ENCODE measurements around the gene PLEKHF1.
"Not testable (repeated sequence)": the region's sequence is repeated elsewhere in the genome, so short reads cannot be mapped to it uniquely, and the experiment has no call there.

PLEKHF1 gene

DNA sequence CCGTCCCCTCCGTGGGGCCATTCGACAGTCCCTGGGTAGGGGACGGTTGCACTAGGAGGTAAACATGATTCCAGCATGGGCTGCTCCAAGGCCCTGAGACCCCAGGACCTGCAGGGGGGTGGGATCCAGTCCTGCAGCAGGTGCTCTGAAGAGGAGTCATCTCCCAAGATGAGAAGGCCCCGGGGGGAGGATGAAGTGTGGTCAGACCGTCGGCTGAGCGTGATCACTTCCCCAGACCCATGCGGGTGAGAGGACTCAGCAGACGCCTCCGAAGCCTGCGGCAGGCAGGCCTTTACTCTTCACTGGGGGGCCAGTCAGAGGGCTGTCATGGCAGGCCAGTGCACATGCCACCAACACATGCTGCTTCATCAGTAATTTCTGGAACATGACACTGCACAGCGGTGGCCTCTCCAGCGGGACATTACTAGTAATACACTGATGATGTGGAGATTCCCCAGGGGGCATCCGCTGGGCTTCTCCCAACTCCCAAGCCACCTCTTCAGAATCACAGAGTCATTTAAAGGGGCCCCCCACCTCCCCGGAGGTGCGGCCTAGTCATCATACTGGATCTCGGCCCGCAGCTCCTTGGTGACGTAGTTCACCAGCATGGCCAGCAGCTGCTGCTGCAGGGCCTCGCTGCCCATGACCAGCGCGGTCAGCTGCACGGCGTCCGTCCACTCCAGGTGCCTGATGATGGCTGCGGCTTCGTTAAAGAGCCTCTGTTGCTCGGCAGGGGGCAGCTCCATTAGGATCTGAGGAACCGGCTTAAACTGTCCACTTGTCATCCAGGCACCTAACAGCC lies 37.1 kb downstream of the PLEKHF1 start:
- no peak overlapping the region for H3K27ac ChIP-seq
- no peak for TF ChIP-seq CTCF (conservative IDR thresholded peaks at IDR 0.05)

GRCh38 chr19:29702963-29703320 lies 37.7 kb downstream of the PLEKHF1 start:
- no peak for TF ChIP-seq CTCF (conservative IDR thresholded peaks at IDR 0.05)
- no peak overlapping the region for H3K27ac ChIP-seq

DNA sequence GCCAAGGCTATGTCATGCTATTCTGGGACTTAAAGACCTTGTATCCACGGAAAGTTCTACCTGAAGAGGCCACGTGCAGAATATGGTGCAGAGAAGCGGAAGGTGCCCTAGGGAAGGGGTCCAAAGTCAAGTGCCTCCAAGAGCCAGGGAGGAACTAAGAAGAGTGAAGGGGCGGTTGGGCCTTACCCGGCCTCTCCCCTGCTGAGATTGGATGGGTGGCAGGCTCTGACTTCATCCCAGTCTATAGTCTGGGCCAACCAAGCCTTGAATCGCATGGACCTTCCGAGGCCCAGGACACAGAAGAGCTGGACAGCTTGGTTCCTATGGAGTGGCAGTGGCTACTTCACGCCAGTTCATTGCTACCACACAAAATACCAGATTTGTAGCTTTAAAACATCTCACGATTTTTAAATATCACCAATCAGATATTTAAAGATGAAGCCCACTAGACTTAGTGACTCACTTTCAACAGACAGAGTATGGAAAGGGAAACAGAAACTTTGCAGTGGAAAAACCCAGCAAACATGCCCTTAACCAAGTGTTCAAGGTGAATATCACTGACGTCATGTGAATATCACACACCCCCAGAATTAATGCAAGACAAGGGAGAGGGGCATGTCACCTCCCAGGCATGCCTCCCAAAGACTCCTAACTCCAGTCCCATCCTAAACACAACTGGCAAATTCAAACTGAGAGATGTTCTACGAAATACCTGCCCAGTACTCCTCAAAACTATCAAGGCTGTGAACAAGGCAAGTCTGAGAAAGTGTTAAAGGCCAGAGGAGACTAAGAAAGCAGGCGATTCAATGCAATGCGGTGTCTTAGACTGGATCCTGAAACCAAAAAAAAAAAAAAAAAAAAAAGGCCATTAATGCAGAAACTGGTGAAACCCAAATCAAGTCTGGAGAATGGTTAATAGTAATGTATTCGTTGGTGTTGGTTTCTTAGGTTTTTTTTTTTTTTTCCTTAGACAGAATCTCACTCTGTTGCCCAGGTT lies 39.6 kb downstream of the PLEKHF1 start:
- no peak overlapping the region for H3K27ac ChIP-seq
- no peak for TF ChIP-seq CTCF (conservative IDR thresholded peaks at IDR 0.05)

GRCh38 chr19:29705706-29706105 lies 40.4 kb downstream of the PLEKHF1 start:
- H3K27ac ChIP-seq: peak overlapping the region; percentile 15; the same call in 1 of the 2 replicates
- no peak for TF ChIP-seq CTCF (conservative IDR thresholded peaks at IDR 0.05)

- peak overlapping the region; percentile 15; the same call in 1 of the 2 replicates for H3K27ac ChIP-seq
- no peak for TF ChIP-seq CTCF (conservative IDR thresholded peaks at IDR 0.05)
These were observed 41.4 kb downstream of the PLEKHF1 start for GRCh38 chr19:29706635-29707034.

- no peak for TF ChIP-seq CTCF (conservative IDR thresholded peaks at IDR 0.05)
- H3K27ac ChIP-seq: no peak overlapping the region
These were observed 43.5 kb downstream of the PLEKHF1 start for GRCh38 chr19:29708554-29709439.

GRCh38 chr19:29709440-29709798 lies 44.2 kb downstream of the PLEKHF1 start:
- H3K27ac ChIP-seq: not testable (repeated sequence)
